H1 (cell line): ENCODE results near the gene C9. TPM values are rescaled to one million over a fixed set of nuclear protein-coding genes. Genes with fewer than 3 reads are reported as not detected.

Experiments used
- CTCF ChIA-PET: fragments of 300-600 bp; sonication (Branson Sonifier 250); formaldehyde crosslinking; loops from one replicate; lab custom pipeline; 2021; ENCODE audit not compliant: partially characterized antibody; lab: Charles Lee
- POLR2A ChIA-PET: fragments of 300-600 bp; sonication (Branson Sonifier 250); formaldehyde crosslinking; loops from one replicate; lab custom pipeline; 2021; ENCODE audit warnings: inconsistent platforms; ENCODE audit not compliant: partially characterized antibody; lab: Charles Lee
- DNase-seq, 2 experiments: peaks; one replicate each; pipeline versions ENCODE4 v3.0.0 to v3.0.0-alpha.2; 2010 to 2022; ENCODE audit warnings: low spot score in 2 of 2, low read depth in 1 of 2, mixed read lengths in 1 of 2
- FAIRE-seq: peaks from 2 replicates; lab custom pipeline; 2011; peaks lifted over from hg19 to GRCh38; lab: Jason Lieb, UNC
- H2AFZ ChIP-seq: 2 replicates; pipeline ENCODE4 v1.8.1; 2012; ENCODE audit warnings: low read length, inconsistent platforms
- H2AK5ac ChIP-seq: 2 replicates; pipeline ENCODE4 v1.6.1; 2013; ENCODE audit warnings: low read depth, low read length
- H2BK120ac ChIP-seq: replicated peaks from 2 replicates; pipeline ENCODE3; 2013; ENCODE audit warnings: low read depth, low read length, inconsistent platforms
- H2BK12ac ChIP-seq: 2 replicates; pipeline ENCODE4 v1.6.1; 2013; ENCODE audit warnings: low read depth, low read length
- H2BK15ac ChIP-seq: 2 replicates; pipeline ENCODE4 v1.6.1; 2013; ENCODE audit warnings: low read length
- H2BK20ac ChIP-seq: 2 replicates; pipeline ENCODE4 v1.6.1; 2013; ENCODE audit warnings: low read length
- H2BK5ac ChIP-seq: 2 replicates; pipeline ENCODE4 v1.6.1; 2013; ENCODE audit warnings: low read depth, low read length
- H3K14ac ChIP-seq: 2 replicates; pipeline ENCODE4 v1.6.1; 2013; ENCODE audit warnings: inconsistent platforms; ENCODE audit not compliant: insufficient read length
- H3K18ac ChIP-seq: 2 replicates; pipeline ENCODE4 v1.6.1; 2013; ENCODE audit warnings: low read length; ENCODE audit errors: extremely low read depth
- H3K23ac ChIP-seq: 2 replicates; pipeline ENCODE4 v1.6.1; 2013; ENCODE audit warnings: inconsistent platforms; ENCODE audit not compliant: insufficient read length
- H3K23me2 ChIP-seq: 2 replicates; pipeline ENCODE4 v1.6.1; 2013; ENCODE audit warnings: low read depth, low read length
- H3K27ac ChIP-seq: 2 replicates; pipeline ENCODE4 v1.6.1; 2011; ENCODE audit warnings: low read depth, low read length, inconsistent platforms
- H3K27me3 ChIP-seq, 4 experiments: replicated peaks in 1 of 4; 1 replicate in 1 of 4; 2 replicates in 3 of 4; pipeline versions ENCODE4 v1.6.1 to v1.8.1; 2011 to 2013; ENCODE audit warnings: low read length in 3 of 4, mild to moderate bottlenecking in 3 of 4, inconsistent platforms in 2 of 4, mixed read lengths in 2 of 4, moderate library complexity in 1 of 4; ENCODE audit not compliant: control insufficient read depth in 3 of 4, insufficient read depth in 3 of 4; ENCODE audit errors: extremely low read depth in 1 of 4
- H3K36me3 ChIP-seq, 4 experiments: 2 replicates each; pipeline versions ENCODE4 v1.6.1 to v1.8.1; 2011 to 2013; ENCODE audit warnings: mild to moderate bottlenecking in 4 of 4, low read length in 3 of 4, moderate library complexity in 2 of 4, control low read depth in 1 of 4, inconsistent platforms in 1 of 4; ENCODE audit not compliant: insufficient read depth in 4 of 4, control insufficient read depth in 2 of 4
- H3K4ac ChIP-seq: replicated peaks from 2 replicates; pipeline ENCODE3; 2013; ENCODE audit warnings: low read length, low read depth, mixed read lengths, inconsistent platforms; ENCODE audit not compliant: insufficient read length
- H3K4me1 ChIP-seq, 4 experiments: replicated peaks in 1 of 4; 1 replicate in 1 of 4; 2 replicates in 3 of 4; pipeline versions ENCODE4 v1.6.1 to v1.8.1; 2011 to 2013; ENCODE audit warnings: low read length in 3 of 4, inconsistent platforms in 2 of 4, mixed read lengths in 1 of 4; ENCODE audit not compliant: insufficient read depth in 4 of 4, control insufficient read depth in 3 of 4
- H3K4me2 ChIP-seq, 2 experiments: 2 replicates each; pipeline versions ENCODE4 v1.6.1 to v1.8.1; 2011 to 2013; ENCODE audit warnings: low read depth in 2 of 2, low read length in 2 of 2, control low read depth in 1 of 2, inconsistent platforms in 1 of 2, mild to moderate bottlenecking in 1 of 2; ENCODE audit not compliant: insufficient read depth in 1 of 2
- H3K4me3 ChIP-seq, 4 experiments: fragments of 200-600, 300-600 bp in 1 of 4; sonication (generic), shearing (Covaris generic), sonication (Bioruptor Twin) in 1 of 4; 2 replicates each; pipeline versions ENCODE4 v1.5.1 to v1.8.1; 2011 to 2016; ENCODE audit warnings: low read length in 4 of 4, low read depth in 3 of 4, control low read depth in 2 of 4, inconsistent platforms in 2 of 4, mild to moderate bottlenecking in 2 of 4, mixed read lengths in 1 of 4, moderate library complexity in 1 of 4; ENCODE audit not compliant: insufficient read depth in 2 of 4; ENCODE audit errors: extremely low read depth in 1 of 4
- H3K56ac ChIP-seq: replicated peaks from 2 replicates; pipeline ENCODE3; 2013; ENCODE audit warnings: low read depth, mild to moderate bottlenecking, mixed read lengths, low read length, inconsistent platforms; ENCODE audit not compliant: insufficient read length
- H3K79me1 ChIP-seq: 2 replicates; pipeline ENCODE4 v1.6.1; 2013; ENCODE audit warnings: low read depth, low read length, control low read depth
- H3K79me2 ChIP-seq, 2 experiments: 2 replicates each; pipeline versions ENCODE4 v1.6.1 to v1.8.1; 2012 to 2013; ENCODE audit warnings: low read length in 2 of 2, mild to moderate bottlenecking in 2 of 2, inconsistent platforms in 1 of 2; ENCODE audit not compliant: insufficient read depth in 2 of 2, control insufficient read depth in 1 of 2
- H3K9ac ChIP-seq, 4 experiments: replicated peaks in 1 of 4; 1 replicate in 1 of 4; 2 replicates in 3 of 4; pipeline versions ENCODE4 v1.6.1 to v1.8.1; 2011 to 2013; ENCODE audit warnings: low read depth in 3 of 4, low read length in 3 of 4, control low read depth in 2 of 4, mild to moderate bottlenecking in 2 of 4, moderate library complexity in 2 of 4, inconsistent platforms in 1 of 4; ENCODE audit errors: extremely low read depth in 1 of 4
- H3K9me3 ChIP-seq, 2 experiments: 2 replicates each; pipeline versions ENCODE4 v1.6.1 to v1.8.1; 2012 to 2013; ENCODE audit warnings: mild to moderate bottlenecking in 2 of 2, moderate library complexity in 2 of 2, control low read depth in 1 of 2, inconsistent platforms in 1 of 2, low read depth in 1 of 2, low read length in 1 of 2, mixed read lengths in 1 of 2; ENCODE audit not compliant: insufficient read depth in 2 of 2
- H4K20me1 ChIP-seq, 2 experiments: replicated peaks in 1 of 2; 2 replicates each; pipeline versions ENCODE3 to v1.8.1; 2011 to 2013; ENCODE audit warnings: inconsistent platforms in 2 of 2, low read length in 2 of 2, mild to moderate bottlenecking in 1 of 2; ENCODE audit not compliant: insufficient read depth in 2 of 2, control insufficient read depth in 1 of 2
- H4K5ac ChIP-seq: 2 replicates; pipeline ENCODE4 v1.6.1; 2013; ENCODE audit warnings: low read length, low read depth, mixed read lengths, inconsistent platforms; ENCODE audit not compliant: insufficient read length
- H4K8ac ChIP-seq: 2 replicates; pipeline ENCODE4 v1.8.0; 2013; ENCODE audit warnings: mild to moderate bottlenecking, moderate library complexity, low read length, inconsistent platforms; ENCODE audit not compliant: insufficient read depth; ENCODE audit errors: extremely low read depth
- H4K91ac ChIP-seq: replicated peaks from 2 replicates; pipeline ENCODE3; 2013; ENCODE audit warnings: low read length, mixed read lengths, inconsistent platforms; ENCODE audit not compliant: insufficient read length
- BCL11A ChIP-seq, 2 experiments: IDR thresholded peaks; one replicate each; pipeline ENCODE4 v1.6.1; 2011; ENCODE audit warnings: low read depth in 2 of 2, low read length in 2 of 2, mild to moderate bottlenecking in 2 of 2
- CBX8 ChIP-seq: fragments of 300-800, 300-1000 bp; sonication (generic); IDR thresholded peaks from 2 replicates; pipeline ENCODE4 v1.7.1; 2016; ENCODE audit warnings: low read depth, low read length, borderline replicate concordance
- CHD2 ChIP-seq: IDR thresholded peaks from 2 replicates; pipeline ENCODE4 v1.6.1; 2012; ENCODE audit warnings: low read length, improper control_type of control experiment
- CREB1 ChIP-seq: IDR thresholded peaks from 2 replicates; pipeline ENCODE4 v1.6.1; 2012; ENCODE audit warnings: inconsistent platforms
- CTBP2 ChIP-seq: IDR thresholded peaks from 2 replicates; pipeline ENCODE4 v1.7.0; 2011; ENCODE audit warnings: borderline replicate concordance, mild to moderate bottlenecking, moderate library complexity, mixed read lengths, low read length; ENCODE audit not compliant: insufficient read depth, insufficient read length
- FOSL1 ChIP-seq: IDR thresholded peaks from 2 replicates; pipeline ENCODE4 v1.6.1; 2011; ENCODE audit warnings: mild to moderate bottlenecking, low read depth, low read length, moderate library complexity; ENCODE audit not compliant: insufficient read depth
- KDM4A ChIP-seq: IDR thresholded peaks from one replicate; pipeline ENCODE4 v1.7.1; 2012; ENCODE audit warnings: low read depth, mild to moderate bottlenecking, moderate library complexity, low read length, inconsistent platforms; ENCODE audit not compliant: severe bottlenecking
- KDM5A ChIP-seq: fragments of 200-600 bp; IDR thresholded peaks from 2 replicates; pipeline ENCODE4 v1.7.1; 2012; ENCODE audit warnings: mild to moderate bottlenecking, low read length, inconsistent platforms, mixed read lengths
- MAFK ChIP-seq: IDR thresholded peaks from 2 replicates; pipeline ENCODE4 v1.6.1; 2012; ENCODE audit warnings: low read depth, mild to moderate bottlenecking, improper control_type of control experiment, low read length
- RNF2 ChIP-seq: fragments of 200-900, 300-1000 bp; sonication (generic); IDR thresholded peaks from 2 replicates; pipeline ENCODE4 v1.7.1; 2016; ENCODE audit warnings: borderline replicate concordance, low read depth, mild to moderate bottlenecking, antibody characterized with exemption, low read length; ENCODE audit not compliant: poor library complexity, severe bottlenecking; ENCODE audit errors: missing control alignments
- RXRA ChIP-seq: IDR thresholded peaks from 2 replicates; pipeline ENCODE4 v1.6.1; 2011; ENCODE audit warnings: low read depth, mild to moderate bottlenecking, low read length, moderate library complexity; ENCODE audit not compliant: insufficient read depth
- SIN3A ChIP-seq, 2 experiments: IDR thresholded peaks in 1 of 2; conservative IDR thresholded peaks in 1 of 2; 2 replicates each; pipeline ENCODE4 v1.6.1; 2011 to 2012; ENCODE audit warnings: low read length in 2 of 2, improper control_type of control experiment in 1 of 2, low read depth in 1 of 2, mild to moderate bottlenecking in 1 of 2
- SP2 ChIP-seq: IDR thresholded peaks from 2 replicates; pipeline ENCODE4 v1.6.1; 2012; ENCODE audit warnings: mild to moderate bottlenecking, low read length, inconsistent platforms
- TAF7 ChIP-seq: optimal IDR thresholded peaks from 2 replicates; pipeline ENCODE3; 2011; ENCODE audit warnings: low read depth, mild to moderate bottlenecking, inconsistent platforms, low read length, moderate library complexity, borderline replicate concordance
- TCF12 ChIP-seq: IDR thresholded peaks from 2 replicates; pipeline ENCODE4 v1.6.1; 2011; ENCODE audit warnings: low read depth, mild to moderate bottlenecking, low read length
- WGBS, 2 experiments: shearing (Covaris generic) in 1 of 2; methylation state at CpG; one replicate each; pipeline versions ENCODE4 v1.1.6 to v1.1.7; 2013 to 2015; ENCODE audit warnings: low lambda C conversion rate in 2 of 2, mixed read lengths in 2 of 2, inconsistent platforms in 1 of 2, low coverage in 1 of 2, missing lambda C conversion rate in 1 of 2; ENCODE audit not compliant: insufficient replicate concordance in 2 of 2, insufficient coverage in 1 of 2, insufficient read length in 1 of 2; ENCODE audit errors: extremely low coverage in 1 of 2, missing lambda C conversion rate in 1 of 2; 5-methylcytosine and 5-hydroxymethylcytosine counted together
- polyA plus RNA-seq, 7 experiments: library from polyadenylated mRNA; depleted of rRNA in 3 of 7; stranded (reverse) in 5 of 7; unstranded in 2 of 7; fragments of >200 nt in 5 of 7; fragments of 200-250 nt in 2 of 7; gene quantifications; 1 replicate in 5 of 7; 2 replicates in 1 of 7; 4 replicates in 1 of 7; pipeline versions ENCODE4 v1.2.1 to v1.2.3, GENCODE V29; 2011 to 2013; ENCODE audit warnings: missing spikeins in 2 of 7, mixed read lengths in 2 of 7
- total RNA-seq: library from RNA; stranded (reverse); fragmentation: NEBNext Ultra II Directional; extraction: Animal tissue kit (Norgen Biotek cat#: 25700); gene quantifications from 2 replicates; pipeline ENCODE4 v1.2.1, GENCODE V29; 2021

The C9 gene
- total and polyA plus RNA-seq, 2 of the 8 experiments (the other 6 are each of a cell fraction or from before 2014, with no cell fraction given): not detected

- no peaks in the 10 kb centered on the region for H3K4me1 ChIP-seq
- H2BK20ac ChIP-seq: no peak overlapping the region
- no peaks in the 10 kb centered on the region for H3K79me2 ChIP-seq
- no peak overlapping the region for H3K18ac ChIP-seq
- H3K36me3 ChIP-seq: no peaks in the 10 kb centered on the region
- H2BK120ac ChIP-seq: no peak overlapping the region
- ChIA-PET CTCF (interaction anchor here (0.8 kb wide), 1 partner anchor 10 kb away, joined by 4 read pairs; no protein-coding TSS in a partner anchor), POLR2A (no interaction called here)
- no peak overlapping the region for H2AK5ac ChIP-seq
- H4K20me1 ChIP-seq: no peaks in the 10 kb centered on the region
- WGBS, 2 experiments: 91% methylated on average over 2 of the region's 2 CpGs; no CpG with 5 or more reads in 1 of the 2 experiments
- H2BK15ac ChIP-seq: no peak overlapping the region
- no peak overlapping the region for H3K14ac ChIP-seq
- TF ChIP-seq CREB1: no peak
- no peak for TF ChIP-seq RXRA
- no peak for TF ChIP-seq CBX8
- no peak for TF ChIP-seq RNF2
- TF ChIP-seq TAF7: no peak
- no peak for TF ChIP-seq SIN3A (conservative IDR thresholded peaks at IDR 0.05 in 1 of 2, IDR thresholded peaks at IDR 0.05 in 1 of 2; ENCODE audit: low read depth in 1 of 2, low read length in 2 of 2)
- no peak for TF ChIP-seq CHD2
- TF ChIP-seq FOSL1: no peak
- TF ChIP-seq KDM4A: no peak
- no peak for TF ChIP-seq SP2
- no peak for TF ChIP-seq CTBP2
- no peak for TF ChIP-seq MAFK
- TF ChIP-seq KDM5A: no peak
- TF ChIP-seq TCF12: no peak
- TF ChIP-seq BCL11A (IDR thresholded peaks at IDR 0.05; ENCODE audit: low read depth in 2 of 2, low read length in 2 of 2): no peak
- H3K27me3 ChIP-seq: no peaks in the 10 kb centered on the region
- no peak overlapping the region for H4K8ac ChIP-seq
- no peak overlapping the region for H2BK12ac ChIP-seq
- no peak overlapping the region for H3K23ac ChIP-seq
- H3K56ac ChIP-seq: no peak overlapping the region
- H3K27ac ChIP-seq: no peak overlapping the region
- no peak overlapping the region for H3K9ac ChIP-seq
- no peak for DNase-seq
- H2AFZ ChIP-seq: no peak overlapping the region
- H3K79me1 ChIP-seq: no peaks in the 10 kb centered on the region
- no peak overlapping the region for H3K4ac ChIP-seq
- H2BK5ac ChIP-seq: no peak overlapping the region
- no peak overlapping the region for H3K4me2 ChIP-seq
- H3K9me3 ChIP-seq: no peaks in the 10 kb centered on the region
- no peak overlapping the region for H3K4me3 ChIP-seq
- no peak for FAIRE-seq
- H4K5ac ChIP-seq: no peak overlapping the region
- no peaks in the 10 kb centered on the region for H3K23me2 ChIP-seq
- no peak overlapping the region for H4K91ac ChIP-seq
Observed at GRCh38 chr5:39267186-39267585, 97.1 kb downstream of the C9 start.
